Lung (tissue), 12 donors: Measurements from ENCODE around the gene AGAP1. TPM values are rescaled to one million over a fixed set of nuclear protein-coding genes. Genes with fewer than 3 reads are reported as not detected.

Experiments used
- ATAC-seq: fragments of 200-7000 bp; cut with Tn5 transposase; one replicate; pipeline ENCODE4 v1.9.1; 2020; ENCODE audit warnings: moderate number of reproducible peaks; ENCODE audit not compliant: insufficient read depth, low FRiP score
- DNase-seq, 3 donors: peaks; one replicate each; pipeline ENCODE4 v3.0.0-alpha.2; 2013 to 2017
- H3K27ac ChIP-seq, 2 donors: one replicate each; pipeline ENCODE4 v1.5.1; 2013; ENCODE audit warnings: mild to moderate bottlenecking in 2 of 2, moderate library complexity in 2 of 2, control low read depth in 1 of 2, inconsistent platforms in 1 of 2, low read depth in 1 of 2, low read length in 1 of 2
- H3K27me3 ChIP-seq, 3 donors: one replicate each; pipeline ENCODE4 v1.5.1; 2013; ENCODE audit warnings: low read length in 2 of 3; ENCODE audit not compliant: control insufficient read depth in 3 of 3, insufficient read depth in 3 of 3
- H3K36me3 ChIP-seq, 4 donors: one replicate each; pipeline ENCODE4 v1.5.1; 2013; ENCODE audit warnings: low read length in 4 of 4, mild to moderate bottlenecking in 1 of 4, moderate library complexity in 1 of 4; ENCODE audit not compliant: control insufficient read depth in 4 of 4, insufficient read depth in 4 of 4
- H3K4me1 ChIP-seq, 5 donors: one replicate each; pipeline ENCODE4 v1.5.1; 2013; ENCODE audit warnings: low read length in 5 of 5, mild to moderate bottlenecking in 2 of 5, moderate library complexity in 1 of 5; ENCODE audit not compliant: control insufficient read depth in 5 of 5, insufficient read depth in 5 of 5
- H3K4me3 ChIP-seq: one replicate; pipeline ENCODE4 v1.5.1; 2013; ENCODE audit warnings: mild to moderate bottlenecking, control low read depth, moderate library complexity
- H3K9ac ChIP-seq, 2 donors: one replicate each; pipeline ENCODE4 v1.5.1; 2013; ENCODE audit warnings: low read length in 2 of 2, control low read depth in 1 of 2; ENCODE audit not compliant: insufficient read depth in 1 of 2
- H3K9me3 ChIP-seq, 4 donors: one replicate each; pipeline ENCODE4 v1.5.1; 2013; ENCODE audit warnings: low read length in 3 of 4, mild to moderate bottlenecking in 1 of 4, moderate library complexity in 1 of 4; ENCODE audit not compliant: control insufficient read depth in 4 of 4, insufficient read depth in 3 of 4
- CTCF ChIP-seq: IDR thresholded peaks from 2 replicates; pipeline ENCODE4 v1.5.1; 2012; ENCODE audit warnings: mild to moderate bottlenecking; ENCODE audit errors: control extremely low read depth, extremely low read depth
- WGBS, 2 donors: extraction: QIAGEN DNeasy Blood & Tissue Kit; methylation state at CpG; one replicate each; pipeline ENCODE4 v1.1.7; 2013; 5-methylcytosine and 5-hydroxymethylcytosine counted together
- polyA plus RNA-seq, 2 donors: library from polyadenylated mRNA; stranded (reverse); fragments of 200-250 nt; gene quantifications; one replicate each; pipeline ENCODE4 v1.2.1, GENCODE V29; 2013
- total RNA-seq, 2 donors: library from RNA; depleted of rRNA in 1 of 2; stranded (reverse); fragments of >200 nt in 1 of 2; gene quantifications; one replicate each; pipeline ENCODE4 v1.2.1, GENCODE V29; 2014 to 2021
- donor health status: control.
- donor health status: control.
- donor health status: Bipolar disorder and iron deficiency.
- donor health status: healthy.
- donor health status: DM: yes; HTN: yes; CAD: no.

The AGAP1 gene
- total and polyA plus RNA-seq, 4 donors = 6.6 to 39.4 (median 20.2) TPM

- Histone ChIP-seq H3K4me3 (no peak overlapping the region), H3K36me3 (no peaks in the 10 kb centered on the region), H3K27me3 (no peaks in the 10 kb centered on the region), H3K9me3 (no peaks in the 10 kb centered on the region), H3K27ac (no peak overlapping the region), H3K4me1 (peaks cover 0 to 16% (median 4%) of the 10 kb centered on the region in 5 donors), H3K9ac (no peak overlapping the region)
- 94 to 96% methylated on average over 6 of the region's 6 CpGs for WGBS, 2 donors
- ATAC-seq (no peak), DNase-seq (no peak)
- TF ChIP-seq CTCF = no peak
Measured at GRCh38 chr2:235647264-235647663, 153.4 kb downstream of the AGAP1 start.

- Histone ChIP-seq H3K36me3 (no peaks in the 10 kb centered on the region), H3K27ac (no peak overlapping the region), H3K4me3 (no peak overlapping the region), H3K9me3 (no peaks in the 10 kb centered on the region), H3K9ac (no peak overlapping the region), H3K27me3 (no peaks in the 10 kb centered on the region), H3K4me1 (peaks cover 0 to 18% (median 4%) of the 10 kb centered on the region in 5 donors)
- no peak for ATAC-seq
- no peak for DNase-seq
- TF ChIP-seq CTCF = no peak
- WGBS, 2 donors = 48 to 49% methylated on average over 3 of the region's 3 CpGs
Measured at GRCh38 chr2:235647877-235648276, 154.0 kb downstream of the AGAP1 start.

GRCh38 chr2:235649418-235649817 lies 155.6 kb downstream of the AGAP1 start:
- no peaks in the 10 kb centered on the region for H3K36me3 ChIP-seq
- no peak overlapping the region for H3K4me3 ChIP-seq
- no peak for ATAC-seq
- no peaks in the 10 kb centered on the region for H3K27me3 ChIP-seq
- DNase-seq = no peak
- 83% methylated on average over 9 of the region's 9 CpGs for WGBS, 2 donors
- H3K4me1 ChIP-seq = peaks cover 0 to 18% (median 4%) of the 10 kb centered on the region in 5 donors
- H3K9me3 ChIP-seq = no peaks in the 10 kb centered on the region
- H3K27ac ChIP-seq = no peak overlapping the region
- no peak overlapping the region for H3K9ac ChIP-seq
- no peak for TF ChIP-seq CTCF

GRCh38 chr2:235651643-235652042 lies 157.8 kb downstream of the AGAP1 start:
- Histone ChIP-seq H3K4me1 (peaks cover 0 to 15% (median 5%) of the 10 kb centered on the region in 5 donors), H3K4me3 (no peak overlapping the region), H3K9ac (no peak overlapping the region), H3K27me3 (no peaks in the 10 kb centered on the region), H3K36me3 (no peaks in the 10 kb centered on the region), H3K9me3 (no peaks in the 10 kb centered on the region), H3K27ac (no peak overlapping the region)
- TF ChIP-seq CTCF = no peak
- 79 to 80% methylated on average over 7 of the region's 7 CpGs for WGBS, 2 donors
- DNase-seq = no peak
- no peak for ATAC-seq
